ENCODE data around the gene GJC1.

GJC1 gene

DNA sequence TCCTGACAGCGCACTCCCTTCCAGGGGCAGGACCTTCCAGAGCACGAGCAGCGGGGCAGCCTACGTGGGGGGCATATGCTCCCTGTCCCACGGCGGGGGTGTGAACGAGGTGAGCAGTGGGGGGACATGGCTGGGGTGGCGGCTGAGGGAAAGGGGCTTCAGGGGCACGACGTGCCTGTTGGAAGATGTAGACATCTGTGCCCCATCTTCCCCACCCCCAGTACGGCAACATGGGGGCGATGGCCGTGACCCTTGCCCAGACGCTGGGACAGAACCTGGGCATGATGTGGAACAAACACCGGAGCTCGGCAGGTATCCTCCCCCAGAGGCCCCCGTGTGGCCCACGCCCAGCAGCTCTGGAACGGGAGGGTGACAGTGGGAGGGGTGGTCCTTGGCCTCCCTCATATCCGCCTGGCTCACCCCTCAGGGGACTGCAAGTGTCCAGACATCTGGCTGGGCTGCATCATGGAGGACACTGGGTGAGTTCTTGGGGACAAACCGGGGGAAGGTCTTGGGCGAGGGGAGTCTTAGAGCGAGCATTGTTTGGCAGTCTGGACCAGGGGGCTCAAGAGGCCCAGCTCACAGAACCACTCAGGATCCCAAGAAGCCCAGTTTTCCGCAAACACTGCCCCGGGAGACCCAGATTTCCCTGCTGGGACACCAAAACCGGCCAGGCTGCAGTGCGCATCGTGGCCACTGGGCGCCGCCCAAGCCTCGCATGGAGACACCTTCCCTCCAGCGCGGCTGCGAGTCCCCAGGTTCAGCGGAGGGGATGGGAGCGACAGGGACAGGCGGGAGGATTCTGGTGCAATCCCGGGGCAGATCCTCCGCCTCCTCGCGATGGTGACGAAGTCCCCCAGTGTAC lies 55.6 kb downstream of the GJC1 start:
- TF ChIP-seq, protein P1, sequence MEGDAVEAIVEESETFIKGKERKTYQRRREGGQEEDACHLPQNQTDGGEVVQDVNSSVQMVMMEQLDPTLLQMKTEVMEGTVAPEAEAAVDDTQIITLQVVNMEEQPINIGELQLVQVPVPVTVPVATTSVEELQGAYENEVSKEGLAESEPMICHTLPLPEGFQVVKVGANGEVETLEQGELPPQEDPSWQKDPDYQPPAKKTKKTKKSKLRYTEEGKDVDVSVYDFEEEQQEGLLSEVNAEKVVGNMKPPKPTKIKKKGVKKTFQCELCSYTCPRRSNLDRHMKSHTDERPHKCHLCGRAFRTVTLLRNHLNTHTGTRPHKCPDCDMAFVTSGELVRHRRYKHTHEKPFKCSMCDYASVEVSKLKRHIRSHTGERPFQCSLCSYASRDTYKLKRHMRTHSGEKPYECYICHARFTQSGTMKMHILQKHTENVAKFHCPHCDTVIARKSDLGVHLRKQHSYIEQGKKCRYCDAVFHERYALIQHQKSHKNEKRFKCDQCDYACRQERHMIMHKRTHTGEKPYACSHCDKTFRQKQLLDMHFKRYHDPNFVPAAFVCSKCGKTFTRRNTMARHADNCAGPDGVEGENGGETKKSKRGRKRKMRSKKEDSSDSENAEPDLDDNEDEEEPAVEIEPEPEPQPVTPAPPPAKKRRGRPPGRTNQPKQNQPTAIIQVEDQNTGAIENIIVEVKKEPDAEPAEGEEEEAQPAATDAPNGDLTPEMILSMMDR (IDR thresholded peaks at IDR 0.05; ENCODE audit: low read depth, low read length, missing control alignments) = peak; percentile 100
- H3K4me3 ChIP-seq (ENCODE audit: low read depth, low read length) = peak overlapping the region; percentile 58
- DNase-seq (ENCODE audit: low read depth) = no peak

DNA sequence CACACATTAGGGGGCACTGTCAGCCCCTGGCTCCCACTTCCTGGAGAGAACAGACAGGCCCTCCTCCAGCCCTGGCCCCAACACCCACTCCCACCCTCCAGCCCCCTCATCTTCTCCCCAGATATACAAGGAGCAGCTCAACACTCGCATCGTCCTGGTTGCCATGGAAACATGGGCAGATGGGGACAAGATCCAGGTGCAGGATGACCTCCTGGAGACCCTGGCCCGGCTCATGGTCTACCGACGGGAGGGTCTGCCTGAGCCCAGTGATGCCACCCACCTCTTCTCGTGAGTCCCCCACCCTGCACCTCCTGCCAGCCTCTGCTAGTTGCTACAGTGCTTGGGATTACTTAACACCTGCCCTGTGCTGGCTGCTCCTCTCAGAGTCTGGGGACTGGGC lies 56.9 kb downstream of the GJC1 start:
- no peak for DNase-seq (ENCODE audit: low read depth)
- H3K4me3 ChIP-seq (ENCODE audit: low read depth, low read length) = no peak overlapping the region
- TF ChIP-seq, protein P1 (IDR thresholded peaks at IDR 0.05; ENCODE audit: low read depth, low read length, missing control alignments) = no peak

DNA sequence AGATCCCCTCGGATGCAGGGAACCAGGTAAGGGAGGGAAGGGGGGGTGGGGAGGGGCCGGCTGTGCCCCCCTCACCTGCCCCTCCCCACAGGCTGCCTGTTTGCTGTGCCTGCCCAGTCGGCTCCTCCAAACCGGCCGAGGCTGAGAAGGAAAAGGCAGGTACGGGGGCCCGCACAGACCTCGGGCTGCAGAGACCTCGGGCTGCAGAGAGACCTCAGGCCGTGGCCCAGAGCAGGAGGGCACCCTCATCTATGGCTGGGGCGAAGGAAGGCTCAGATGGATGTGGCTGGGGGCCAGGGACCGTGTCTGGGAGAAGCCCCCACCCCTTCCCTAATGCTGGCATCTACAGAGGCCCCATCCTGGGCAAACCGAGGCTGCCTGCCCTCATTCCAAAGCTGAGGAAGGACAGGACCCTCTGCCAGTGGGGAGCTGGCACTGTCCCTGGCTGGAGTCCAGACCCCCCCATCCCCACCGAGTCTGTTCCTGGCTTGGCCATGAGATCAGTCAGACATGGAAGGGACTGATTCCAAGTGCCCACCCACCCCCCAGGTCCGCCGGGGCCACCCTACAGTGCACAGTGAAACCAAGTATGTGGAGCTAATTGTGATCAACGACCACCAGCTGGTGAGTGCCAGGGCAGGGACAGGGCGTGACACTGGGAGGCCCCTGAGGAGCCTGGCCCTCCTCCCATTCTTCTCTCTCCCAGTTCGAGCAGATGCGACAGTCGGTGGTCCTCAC lies 57.6 kb downstream of the GJC1 start:
- DNase-seq (ENCODE audit: low read depth) = no peak
- no peak overlapping the region for H3K4me3 ChIP-seq (ENCODE audit: low read depth, low read length)
- TF ChIP-seq, protein P1 (IDR thresholded peaks at IDR 0.05; ENCODE audit: low read depth, low read length, missing control alignments) = no peak

DNA sequence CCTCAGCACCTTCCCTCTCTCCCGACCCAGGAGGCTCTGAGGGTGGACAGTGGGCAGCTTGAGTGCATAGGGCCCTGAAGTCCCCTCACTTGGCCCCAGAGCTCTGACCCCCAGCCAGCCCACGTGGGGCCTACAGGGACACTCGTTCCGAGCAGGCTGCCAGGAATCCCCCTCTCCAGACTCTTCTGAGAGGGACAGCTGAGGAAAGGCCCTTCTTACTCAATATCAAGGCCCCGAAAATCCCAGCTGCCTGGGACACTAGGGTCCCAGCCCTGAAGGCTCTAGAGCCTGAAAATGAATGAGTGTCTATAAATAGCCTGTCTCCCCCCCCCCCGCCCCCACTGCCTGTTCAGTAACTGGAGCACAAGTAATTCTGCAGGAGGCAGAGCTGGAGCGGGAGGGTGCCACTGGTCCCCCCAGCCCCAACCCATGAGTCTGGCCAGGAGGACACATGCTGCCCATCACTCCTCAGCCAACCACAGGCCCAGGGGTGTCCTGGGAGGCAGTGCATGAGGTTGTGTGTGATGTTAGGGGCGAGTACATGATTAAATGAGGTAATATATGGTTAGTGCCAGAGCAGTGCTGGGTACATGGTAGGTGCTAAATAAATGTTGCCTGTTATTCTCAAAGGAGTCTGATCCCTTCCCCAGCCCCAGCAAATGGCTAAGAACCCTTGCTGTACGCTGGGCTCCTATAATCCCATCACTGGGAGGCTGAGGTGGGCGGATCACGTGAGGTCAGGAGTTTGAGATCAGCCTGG lies 59.7 kb downstream of the GJC1 start:
- DNase-seq (ENCODE audit: low read depth) = no peak
- TF ChIP-seq, protein P1 (IDR thresholded peaks at IDR 0.05; ENCODE audit: low read depth, low read length, missing control alignments) = no peak

DNA sequence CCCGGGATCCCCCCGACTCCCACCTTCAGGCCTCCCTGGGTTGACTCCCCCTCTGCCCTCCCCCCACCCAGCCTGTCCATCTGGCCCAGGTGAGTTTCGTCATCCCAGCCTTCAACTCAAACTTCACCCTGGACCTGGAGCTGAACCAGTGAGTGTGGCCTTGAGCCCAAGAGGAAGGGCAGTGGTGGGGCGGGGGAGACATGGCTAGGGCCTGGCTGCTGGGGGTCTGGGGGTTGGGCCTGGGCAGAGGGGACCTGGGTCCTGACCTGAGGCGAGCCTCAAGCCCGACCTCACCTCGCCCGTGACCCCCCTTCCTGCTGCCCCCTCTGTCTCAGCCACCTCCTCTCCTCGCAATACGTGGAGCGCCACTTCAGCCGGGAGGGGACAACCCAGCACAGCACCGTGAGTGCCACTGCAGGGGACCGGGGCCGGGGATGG lies 60.4 kb downstream of the GJC1 start:
- TF ChIP-seq, protein P1 (IDR thresholded peaks at IDR 0.05; ENCODE audit: low read depth, low read length, missing control alignments) = no peak
- no peak overlapping the region for H3K4me3 ChIP-seq (ENCODE audit: low read depth, low read length)
- DNase-seq (ENCODE audit: low read depth) = no peak

More for the DNA sequence above, 59.7 kb downstream of the GJC1 start:
- H3K4me3 ChIP-seq (ENCODE audit: low read depth, low read length) = no peak overlapping the region

DNA sequence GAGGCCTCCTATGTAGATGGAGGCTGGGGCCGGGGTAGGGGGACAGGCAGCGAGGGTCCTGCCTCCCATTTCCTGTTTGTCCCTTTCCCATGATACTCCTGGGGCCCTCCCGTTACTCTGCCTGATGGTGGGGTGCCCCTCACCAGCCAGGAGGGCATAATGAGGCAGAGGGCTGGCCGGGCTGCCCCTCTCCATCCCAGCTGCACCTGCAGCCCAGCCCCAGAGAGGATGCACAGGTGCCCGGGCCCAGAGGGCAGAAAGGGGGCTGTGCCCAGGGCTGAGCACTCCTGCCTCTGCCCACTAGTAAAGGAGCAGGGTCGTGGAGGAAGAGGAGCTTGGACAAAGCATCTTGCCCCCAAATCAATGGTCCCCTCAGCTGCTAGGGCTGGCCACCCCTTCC lies 60.9 kb downstream of the GJC1 start:
- DNase-seq (ENCODE audit: low read depth) = no peak

More for the DNA sequence above, 60.9 kb downstream of the GJC1 start:
- no peak overlapping the region for H3K4me3 ChIP-seq (ENCODE audit: low read depth, low read length)
- TF ChIP-seq, protein P1 (IDR thresholded peaks at IDR 0.05; ENCODE audit: low read depth, low read length, missing control alignments) = no peak
